Activated T-cell treated with anti-CD3 and anti-CD28 coated beads, Interleukin-2, amount 50 U/mL, for 4 hours (primary cell): Measurements from ENCODE around the gene THPO. TPM values are rescaled to one million over a fixed set of nuclear protein-coding genes. Genes with fewer than 3 reads are reported as not detected.
A peak's percentile ranks its signal among the peaks of the same experiment; 100 is the strongest.

Experiments
- ATAC-seq, 2 donors: fragments of 200-7000 bp; cut with Tn5 transposase; one replicate each; pipeline ENCODE4 v1.10.0; 2021
- DNase-seq: peaks from one replicate; pipeline ENCODE4 v3.0.0-alpha.2; 2020
- H3K27me3 Mint-ChIP-seq: one replicate; pipeline ENCODE4 v1.8.0; 2021; ENCODE audit warnings: low read depth, mixed read lengths
- H3K36me3 Mint-ChIP-seq: one replicate; pipeline ENCODE4 v1.8.0; 2022; ENCODE audit warnings: mixed read lengths; ENCODE audit not compliant: insufficient read depth
- H3K4me1 Mint-ChIP-seq: one replicate; pipeline ENCODE4 v1.8.0; 2021; ENCODE audit warnings: low read depth, mixed read lengths
- H3K4me3 Mint-ChIP-seq: one replicate; pipeline ENCODE4 v1.8.0; 2021; ENCODE audit warnings: mild to moderate bottlenecking, moderate library complexity, mixed read lengths
- H3K9me3 Mint-ChIP-seq: one replicate; pipeline ENCODE4 v1.8.0; 2021; ENCODE audit warnings: mixed read lengths
- total RNA-seq, 3 donors: library from RNA; stranded (reverse); gene quantifications; one replicate each; pipeline ENCODE4 v1.2.1, GENCODE V29; 2021

Gene THPO
- total RNA-seq, 3 donors from 2014 or later = not detected

DNA sequence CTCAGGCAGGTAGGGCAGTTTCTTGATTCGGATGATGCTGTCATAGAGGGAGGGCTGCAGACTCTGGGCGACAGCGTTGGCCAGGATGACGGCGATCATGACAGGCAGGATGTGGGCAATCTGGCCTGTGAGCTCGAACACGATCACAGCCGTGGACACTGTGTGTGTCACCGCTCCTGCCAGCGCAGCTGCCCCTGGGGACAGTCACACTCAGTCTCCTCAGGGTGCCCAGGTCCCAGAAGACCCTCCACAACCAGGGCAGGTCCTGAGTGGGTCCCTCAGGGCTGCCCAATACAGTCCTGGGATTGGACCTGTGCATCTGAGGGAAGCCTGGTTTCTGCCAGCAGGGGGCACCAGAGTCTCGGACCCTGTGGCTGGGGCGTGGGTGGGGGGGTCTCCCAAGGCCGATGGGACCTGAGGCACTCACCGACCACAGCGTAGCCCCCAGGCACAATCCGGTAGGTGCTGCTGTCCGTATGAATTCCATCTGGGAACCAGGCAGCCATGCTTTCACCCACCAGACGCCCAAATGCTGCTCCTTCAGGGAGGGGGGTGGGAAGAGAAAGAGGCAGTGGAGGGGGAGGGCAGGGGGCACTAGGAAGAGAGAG, 23.8 kb downstream of the THPO start:
- ATAC-seq = peak; percentile 63 to 74
- Mint-ChIP-seq H3K9me3 (no peaks in the 10 kb centered on the region), H3K36me3 (peaks cover 3% of the 10 kb centered on the region)

DNA sequence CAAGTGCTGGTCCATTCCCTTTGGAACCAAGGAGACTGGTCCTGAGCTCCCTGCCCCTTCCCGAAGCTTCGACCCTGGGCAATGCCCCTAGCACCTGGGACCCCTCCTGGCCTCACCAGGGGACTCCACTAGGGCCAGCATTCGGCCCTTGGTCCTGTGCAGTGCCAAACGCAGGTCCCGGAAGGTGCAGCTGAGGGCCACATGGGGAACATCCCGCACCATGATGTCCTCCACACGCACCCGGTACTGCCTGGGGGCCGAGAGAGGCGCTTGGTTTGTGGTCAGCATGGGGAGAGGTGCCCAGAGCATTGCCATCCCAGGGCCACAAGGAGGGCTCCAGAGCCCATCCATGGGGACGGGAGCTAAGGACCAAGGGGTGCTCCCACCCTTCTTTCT, 24.5 kb downstream of the THPO start:
- no peaks in the 10 kb centered on the region for H3K27me3 Mint-ChIP-seq
- ATAC-seq (no peak), DNase-seq (no peak)
- H3K4me3 Mint-ChIP-seq = no peak overlapping the region
- H3K36me3 Mint-ChIP-seq = peaks cover 3% of the 10 kb centered on the region
- no peaks in the 10 kb centered on the region for H3K9me3 Mint-ChIP-seq
- H3K4me1 Mint-ChIP-seq = peaks cover 2% of the 10 kb centered on the region

More for the DNA sequence above, 23.8 kb downstream of the THPO start:
- DNase-seq = peak; percentile 68
- Mint-ChIP-seq H3K4me1 (peaks cover 2% of the 10 kb centered on the region), H3K4me3 (no peak overlapping the region), H3K27me3 (no peaks in the 10 kb centered on the region)

DNA sequence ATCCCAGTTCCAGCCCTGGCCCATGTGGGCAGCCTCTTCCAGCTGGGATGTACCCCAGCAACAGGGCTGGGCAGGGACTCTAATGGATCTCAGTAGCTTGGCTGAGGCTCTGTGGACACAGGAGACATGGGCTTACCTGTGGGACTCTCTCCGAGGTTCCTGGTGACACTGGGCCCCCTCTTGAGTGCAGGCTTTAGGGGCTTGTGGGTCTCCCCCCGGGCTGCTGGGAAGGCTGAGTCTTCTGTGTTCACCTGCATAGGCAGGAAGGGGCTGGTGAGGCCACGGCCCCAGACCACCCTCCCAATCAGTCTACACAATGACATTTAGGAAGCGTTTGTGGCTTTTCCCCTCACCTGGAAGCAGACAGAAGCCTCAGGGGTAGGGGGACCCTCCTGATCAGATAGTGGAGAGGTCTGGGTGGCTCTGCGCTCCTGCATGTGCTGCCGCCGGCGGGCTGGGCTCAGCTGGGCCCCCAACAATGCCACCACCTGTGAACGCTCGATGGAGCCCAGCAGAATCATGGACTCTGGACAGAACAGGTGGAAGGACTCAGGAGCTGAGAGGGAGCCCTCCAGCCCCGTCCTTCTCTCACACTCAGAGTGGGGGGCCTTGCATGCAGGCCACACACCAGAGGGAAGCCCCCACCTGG, 25.0 kb downstream of the THPO start:
- Mint-ChIP-seq H3K4me1 (peaks cover 2% of the 10 kb centered on the region), H3K36me3 (peaks cover 3% of the 10 kb centered on the region), H3K27me3 (no peaks in the 10 kb centered on the region), H3K9me3 (no peaks in the 10 kb centered on the region), H3K4me3 (no peak overlapping the region)
- DNase-seq (no peak), ATAC-seq (no peak)

DNA sequence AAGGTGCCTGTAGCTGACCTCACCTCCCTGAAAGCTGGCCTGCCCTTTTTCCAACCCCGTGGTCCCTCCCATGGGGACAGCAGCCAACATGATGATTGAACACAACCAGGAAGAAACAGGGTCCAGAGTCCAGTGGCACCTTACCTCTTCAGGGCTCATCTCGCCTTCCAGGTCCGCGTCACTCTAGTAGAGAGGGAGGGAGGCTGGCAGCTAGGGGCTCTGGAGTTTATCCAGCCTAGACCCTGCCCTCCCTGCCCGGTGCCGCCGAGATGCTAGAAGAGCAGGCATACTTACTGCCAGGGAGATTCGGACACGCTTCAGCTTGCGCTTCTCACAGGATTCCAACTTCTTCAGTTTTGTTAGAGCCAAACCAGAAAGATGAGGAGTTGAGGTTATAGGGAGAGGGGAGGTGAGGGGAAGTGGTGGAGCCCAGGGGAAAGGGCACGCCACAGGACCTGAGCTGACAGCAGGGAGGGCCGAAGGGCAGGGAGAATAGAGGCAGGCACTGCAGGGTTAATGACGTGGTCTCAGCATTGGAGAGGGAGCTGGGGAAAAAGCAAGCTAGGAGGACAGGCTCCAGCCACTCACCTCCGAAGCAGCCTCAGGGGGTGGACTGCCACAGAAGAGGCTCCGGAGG, 25.7 kb downstream of the THPO start:
- H3K27me3 Mint-ChIP-seq = no peaks in the 10 kb centered on the region
- H3K4me1 Mint-ChIP-seq = peaks cover 2% of the 10 kb centered on the region
- no peak overlapping the region for H3K4me3 Mint-ChIP-seq
- H3K9me3 Mint-ChIP-seq = no peaks in the 10 kb centered on the region
- ATAC-seq (no peak), DNase-seq (no peak)
- H3K36me3 Mint-ChIP-seq = peaks cover 3% of the 10 kb centered on the region

DNA sequence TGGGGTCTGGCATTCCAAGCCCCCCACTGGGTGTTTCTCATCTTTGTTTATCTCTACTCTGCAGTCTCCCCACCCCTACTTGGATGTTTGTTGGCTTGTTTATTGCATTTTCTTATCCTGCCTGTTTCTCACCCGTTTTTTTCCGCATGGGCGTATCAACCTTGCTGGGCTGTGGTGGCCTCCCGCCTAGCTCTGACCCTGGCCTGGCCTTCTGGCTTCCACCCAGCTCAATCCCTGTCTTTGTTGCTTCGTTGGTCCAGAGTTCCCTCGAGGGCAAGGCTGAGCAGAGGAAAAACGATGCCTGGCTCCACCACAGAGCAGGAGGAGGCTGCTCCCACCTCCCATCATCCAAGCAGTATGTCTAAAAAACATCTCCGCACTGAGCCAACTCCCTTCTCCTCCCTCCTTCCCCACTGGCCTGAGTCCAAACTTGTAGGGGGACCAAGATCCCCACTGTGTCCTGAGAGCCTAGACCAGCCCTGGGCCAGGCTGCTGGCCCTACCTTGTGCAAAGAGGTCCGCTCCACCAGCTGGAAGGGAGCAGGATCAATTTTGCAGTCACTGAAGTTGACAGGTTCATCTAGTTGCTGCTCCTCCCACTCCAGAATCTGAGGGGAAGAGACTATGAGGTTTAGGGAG, 26.4 kb downstream of the THPO start:
- Mint-ChIP-seq H3K4me3 (no peak overlapping the region), H3K27me3 (no peaks in the 10 kb centered on the region), H3K9me3 (no peaks in the 10 kb centered on the region), H3K4me1 (peaks cover 2% of the 10 kb centered on the region), H3K36me3 (peaks cover 3% of the 10 kb centered on the region)
- no peak for DNase-seq
- no peak for ATAC-seq

DNA sequence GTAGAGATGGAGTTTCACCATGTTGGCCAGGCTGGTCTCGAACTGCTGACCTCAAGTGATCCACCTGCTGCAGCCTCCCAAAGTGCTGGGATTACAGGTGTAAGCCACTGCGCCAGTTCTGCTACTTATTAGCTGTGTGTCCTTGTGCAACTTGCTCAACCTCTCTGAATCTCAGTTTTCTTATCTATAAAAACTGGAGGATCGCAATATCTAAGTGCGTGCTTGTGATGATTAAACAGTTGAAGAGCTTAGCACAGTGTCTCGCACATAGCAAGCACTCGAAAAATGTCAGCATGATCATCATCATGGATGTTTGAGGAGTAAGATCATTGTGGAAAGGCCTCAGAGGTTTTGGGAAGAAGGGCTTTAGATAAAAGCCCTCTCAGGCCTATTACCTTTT, 27.4 kb downstream of the THPO start:
- Mint-ChIP-seq H3K9me3 (no peaks in the 10 kb centered on the region), H3K4me3 (no peak overlapping the region), H3K36me3 (peaks cover 3% of the 10 kb centered on the region), H3K4me1 (peaks cover 2% of the 10 kb centered on the region), H3K27me3 (no peaks in the 10 kb centered on the region)
- ATAC-seq (no peak), DNase-seq (no peak)

DNA sequence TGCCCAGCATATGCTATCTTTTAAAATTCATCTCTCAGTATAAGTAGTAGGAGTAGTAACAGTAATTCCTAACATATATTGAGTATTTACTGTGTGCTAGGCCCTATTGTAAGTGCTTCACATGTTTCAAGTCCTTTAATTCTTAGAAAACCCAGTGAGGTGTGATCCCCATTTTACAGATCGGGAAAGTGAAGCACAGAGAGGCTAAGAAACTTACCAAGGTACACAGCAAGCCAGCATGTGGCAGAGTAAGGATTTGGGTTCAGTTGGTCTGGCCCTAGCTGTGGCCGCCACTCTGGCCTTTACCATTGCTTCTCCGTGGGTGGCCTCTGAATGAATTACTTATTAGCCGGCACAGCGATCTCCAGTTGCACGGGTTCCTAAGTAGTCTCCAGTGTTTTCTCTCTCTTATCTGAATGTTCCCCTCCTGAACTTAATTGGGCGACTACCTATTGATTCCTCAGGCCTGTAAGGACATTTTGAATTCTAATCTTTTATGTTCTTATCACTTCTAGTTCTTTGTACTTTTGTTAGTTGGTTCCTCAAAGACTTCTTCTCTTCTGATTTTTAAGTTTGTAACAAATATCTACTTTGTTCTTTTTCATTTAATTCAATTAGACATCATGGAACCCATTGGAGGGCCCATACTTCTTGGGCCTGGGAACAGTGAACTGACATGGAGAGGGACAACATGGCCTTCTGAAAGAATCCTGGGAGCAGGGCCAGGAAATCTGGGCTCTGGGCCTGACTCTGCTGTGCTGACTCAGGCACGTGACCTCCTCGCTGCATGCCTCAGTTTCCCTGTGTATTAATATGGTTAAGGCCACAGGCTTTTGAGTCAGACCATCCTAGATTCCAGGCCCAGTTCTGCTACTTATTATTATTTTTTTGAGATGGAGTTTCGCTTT, 28.2 kb downstream of the THPO start:
- DNase-seq (no peak), ATAC-seq (no peak)
- H3K27me3 Mint-ChIP-seq = no peaks in the 10 kb centered on the region
- H3K9me3 Mint-ChIP-seq = no peaks in the 10 kb centered on the region
- peaks cover 4% of the 10 kb centered on the region for H3K36me3 Mint-ChIP-seq
- H3K4me3 Mint-ChIP-seq = no peak overlapping the region
- peaks cover 2% of the 10 kb centered on the region for H3K4me1 Mint-ChIP-seq

DNA sequence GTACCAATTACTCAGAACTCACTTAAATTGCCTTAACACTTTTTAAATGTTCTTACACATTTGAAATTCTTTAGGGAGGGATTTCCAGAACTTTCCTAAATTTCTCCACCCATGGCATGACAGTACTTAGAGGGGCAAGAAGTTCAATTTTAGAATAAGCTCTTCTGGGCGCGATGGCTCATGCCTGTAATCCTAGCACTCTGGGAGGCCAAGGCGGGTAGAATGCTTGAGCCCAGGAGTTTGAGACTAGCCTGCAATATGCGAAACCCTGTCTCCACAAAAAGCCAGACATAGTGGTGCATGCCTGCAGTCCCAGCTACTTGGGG, 30.0 kb downstream of the THPO start:
- DNase-seq (no peak), ATAC-seq (no peak)
- Mint-ChIP-seq H3K27me3 (no peaks in the 10 kb centered on the region), H3K4me3 (no peak overlapping the region), H3K36me3 (peaks cover 4% of the 10 kb centered on the region), H3K4me1 (no peaks in the 10 kb centered on the region), H3K9me3 (no peaks in the 10 kb centered on the region)

DNA sequence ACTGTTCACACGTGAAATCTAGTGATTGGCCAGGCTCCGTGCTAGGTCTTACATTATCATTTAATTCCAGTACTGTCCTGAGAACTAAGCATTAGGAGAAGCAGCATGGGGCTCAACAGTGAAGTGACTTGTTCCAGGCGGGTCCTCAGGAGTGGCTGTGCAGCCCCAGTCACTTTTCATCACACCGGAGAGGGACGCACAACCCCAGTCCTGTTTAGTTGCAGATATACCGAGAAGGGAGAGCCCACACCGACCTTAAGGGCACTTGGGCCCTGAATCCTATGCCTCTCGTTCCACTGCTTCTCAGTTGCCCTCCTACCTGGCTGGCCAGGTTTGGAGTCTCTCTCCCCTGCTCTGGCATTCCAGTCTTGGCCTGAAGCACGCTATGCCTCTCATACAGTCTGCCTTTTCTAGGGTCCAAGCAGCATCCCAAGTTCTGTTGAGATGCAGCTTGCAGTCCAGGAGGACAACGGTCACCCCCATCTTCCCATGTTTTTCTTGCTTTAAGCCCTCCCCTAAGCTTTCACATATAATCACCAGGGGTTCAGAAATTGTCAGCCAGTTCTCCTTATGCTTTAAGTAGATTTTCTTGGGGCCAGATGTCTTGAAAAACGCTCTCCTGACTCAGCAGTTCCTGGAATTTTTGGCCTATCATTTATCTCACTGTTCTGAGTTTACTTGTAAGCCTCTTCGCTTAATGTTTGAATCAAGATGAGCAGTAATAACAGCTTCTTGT, 30.5 kb downstream of the THPO start:
- H3K4me3 Mint-ChIP-seq = no peak overlapping the region
- H3K36me3 Mint-ChIP-seq = peaks cover 4% of the 10 kb centered on the region
- ATAC-seq = no peak
- H3K9me3 Mint-ChIP-seq = no peaks in the 10 kb centered on the region
- H3K4me1 Mint-ChIP-seq = no peaks in the 10 kb centered on the region
- no peaks in the 10 kb centered on the region for H3K27me3 Mint-ChIP-seq
- DNase-seq = no peak

DNA sequence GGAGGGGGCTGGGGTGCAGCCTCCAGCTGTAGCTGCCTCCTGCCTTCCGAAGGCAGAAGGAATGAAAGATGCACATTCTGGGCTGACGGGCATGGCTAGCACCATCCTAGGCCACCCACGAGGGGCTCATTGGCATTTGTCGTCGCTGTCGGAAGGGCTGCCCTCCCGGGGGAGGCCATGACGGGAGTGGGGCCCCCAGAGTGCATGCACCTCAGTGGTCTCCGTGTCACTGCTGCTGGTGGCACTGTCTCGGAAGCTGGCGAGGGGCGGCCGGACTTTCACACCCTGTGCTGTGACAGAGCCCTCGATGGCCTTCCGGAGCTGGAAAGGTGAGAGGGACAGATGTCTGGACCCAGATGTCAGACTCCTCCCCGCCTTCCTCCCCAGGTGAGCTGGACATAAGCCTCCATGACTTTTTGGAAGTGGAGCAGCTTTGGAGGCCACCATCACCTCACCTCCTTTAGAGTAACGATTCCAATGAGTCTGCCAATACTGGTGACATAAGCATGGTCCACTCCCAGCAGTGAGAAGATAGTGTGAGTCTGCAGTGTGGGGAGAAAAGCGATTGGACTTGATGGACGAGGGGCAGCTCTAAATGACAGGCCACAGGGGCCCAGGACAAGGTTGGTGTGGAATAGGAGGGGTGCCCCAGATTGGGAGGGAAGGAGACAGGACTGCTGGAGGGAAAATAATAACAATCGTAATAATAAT, 31.4 kb downstream of the THPO start:
- Mint-ChIP-seq H3K36me3 (peaks cover 4% of the 10 kb centered on the region), H3K4me3 (no peak overlapping the region)
- no peak for DNase-seq

DNA sequence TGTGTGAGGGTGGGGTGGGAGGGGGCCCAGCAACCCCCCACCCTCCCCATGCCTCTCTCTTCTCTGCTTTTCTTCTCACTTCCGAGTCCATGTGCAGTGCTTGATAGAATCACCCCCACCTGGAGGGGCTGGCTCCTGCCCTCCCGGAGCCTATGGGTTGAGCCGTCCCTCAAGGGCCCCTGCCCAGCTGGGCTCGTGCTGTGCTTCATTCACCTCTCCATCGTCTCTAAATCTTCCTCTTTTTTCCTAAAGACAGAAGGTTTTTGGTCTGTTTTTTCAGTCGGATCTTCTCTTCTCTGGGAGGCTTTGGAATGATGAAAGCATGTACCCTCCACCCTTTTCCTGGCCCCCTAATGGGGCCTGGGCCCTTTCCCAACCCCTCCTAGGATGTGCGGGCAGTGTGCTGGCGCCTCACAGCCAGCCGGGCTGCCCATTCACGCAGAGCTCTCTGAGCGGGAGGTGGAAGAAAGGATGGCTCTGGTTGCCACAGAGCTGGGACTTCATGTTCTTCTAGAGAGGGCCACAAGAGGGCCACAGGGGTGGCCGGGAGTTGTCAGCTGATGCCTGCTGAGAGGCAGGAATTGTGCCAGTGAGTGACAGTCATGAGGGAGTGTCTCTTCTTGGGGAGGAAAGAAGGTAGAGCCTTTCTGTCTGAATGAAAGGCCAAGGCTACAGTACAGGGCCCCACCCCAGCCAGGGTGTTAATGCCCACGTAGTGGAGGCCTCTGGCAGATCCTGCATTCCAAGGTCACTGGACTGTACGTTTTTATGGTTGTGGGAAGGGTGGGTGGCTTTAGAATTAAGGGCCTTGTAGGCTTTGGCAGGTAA, 32.5 kb downstream of the THPO start:
- Mint-ChIP-seq H3K4me1 (peaks cover 3% of the 10 kb centered on the region), H3K4me3 (no peak overlapping the region), H3K36me3 (peaks cover 9% of the 10 kb centered on the region), H3K9me3 (no peaks in the 10 kb centered on the region), H3K27me3 (no peaks in the 10 kb centered on the region)
- DNase-seq = no peak
- ATAC-seq = peak; percentile 58 to 64

More for the DNA sequence above, 31.4 kb downstream of the THPO start:
- Mint-ChIP-seq H3K9me3 (no peaks in the 10 kb centered on the region), H3K27me3 (no peaks in the 10 kb centered on the region), H3K4me1 (no peaks in the 10 kb centered on the region)
- no peak for ATAC-seq

DNA sequence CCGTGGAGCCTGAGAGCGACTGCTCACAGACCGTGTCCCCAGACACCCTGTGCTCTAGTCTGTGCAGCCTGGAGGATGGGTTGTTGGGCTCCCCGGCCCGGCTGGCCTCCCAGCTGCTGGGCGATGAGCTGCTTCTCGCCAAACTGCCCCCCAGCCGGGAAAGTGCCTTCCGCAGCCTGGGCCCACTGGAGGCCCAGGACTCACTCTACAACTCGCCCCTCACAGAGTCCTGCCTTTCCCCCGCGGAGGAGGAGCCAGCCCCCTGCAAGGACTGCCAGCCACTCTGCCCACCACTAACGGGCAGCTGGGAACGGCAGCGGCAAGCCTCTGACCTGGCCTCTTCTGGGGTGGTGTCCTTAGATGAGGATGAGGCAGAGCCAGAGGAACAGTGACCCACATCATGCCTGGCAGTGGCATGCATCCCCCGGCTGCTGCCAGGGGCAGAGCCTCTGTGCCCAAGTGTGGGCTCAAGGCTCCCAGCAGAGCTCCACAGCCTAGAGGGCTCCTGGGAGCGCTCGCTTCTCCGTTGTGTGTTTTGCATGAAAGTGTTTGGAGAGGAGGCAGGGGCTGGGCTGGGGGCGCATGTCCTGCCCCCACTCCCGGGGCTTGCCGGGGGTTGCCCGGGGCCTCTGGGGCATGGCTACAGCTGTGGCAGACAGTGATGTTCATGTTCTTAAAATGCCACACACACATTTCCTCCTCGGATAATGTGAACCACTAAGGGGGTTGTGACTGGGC, 33.3 kb downstream of the THPO start:
- no peak for ATAC-seq
- no peaks in the 10 kb centered on the region for H3K9me3 Mint-ChIP-seq
- peaks cover 3% of the 10 kb centered on the region for H3K4me1 Mint-ChIP-seq
- no peak overlapping the region for H3K4me3 Mint-ChIP-seq
- H3K36me3 Mint-ChIP-seq = peaks cover 10% of the 10 kb centered on the region
- DNase-seq = no peak
- H3K27me3 Mint-ChIP-seq = no peaks in the 10 kb centered on the region
